ENCODE data around the gene BECN2. TPM values are rescaled to one million over a fixed set of nuclear protein-coding genes. Genes with fewer than 3 reads are reported as not detected.

The BECN2 gene
- total RNA-seq, 1 experiment from 2014 or later = not detected

GRCh38 chr1:242000434-242000833 lies 42.9 kb downstream of the BECN2 start:
- peaks cover 5% of the 10 kb centered on the region for H3K23me2 ChIP-seq (ENCODE audit: insufficient read length, low read depth, low read length, poor library complexity, severe bottlenecking)
- no peaks in the 10 kb centered on the region for H3K79me2 ChIP-seq (ENCODE audit: insufficient read depth, low read length)
- no peak overlapping the region for H2BK20ac ChIP-seq (ENCODE audit: low read depth, low read length, poor library complexity, severe bottlenecking)
- no peak overlapping the region for H2BK5ac ChIP-seq (ENCODE audit: insufficient read length, low read length)
- Mint-ChIP-seq H3K36me3 (ENCODE audit: insufficient read depth in 1 of 3, low read depth in 3 of 3) (no peaks in the 10 kb centered on the region; a peak in 1 of 7 replicates), H3K27me3 (ENCODE audit: low read depth) (peaks cover 4% of the 10 kb centered on the region; the same call in 1 of the 2 replicates), H3K9me3 (no peaks in the 10 kb centered on the region), H3K4me3 (no peak overlapping the region), H3K4me1 (peaks cover 15 to 29% of the 10 kb centered on the region in 2 experiments), H3K27ac (no peak overlapping the region)
- no peak overlapping the region for H4K91ac ChIP-seq (ENCODE audit: insufficient read length, low read depth, low read length)
- no peak overlapping the region for H3K56ac ChIP-seq (ENCODE audit: insufficient read length, low read depth, low read length)
- no peaks in the 10 kb centered on the region for H3K9me3 ChIP-seq (ENCODE audit: control insufficient read depth, low read depth, low read length)
- no peak overlapping the region for H2BK120ac ChIP-seq (ENCODE audit: low read depth, low read length, poor library complexity, severe bottlenecking)
- H3K18ac ChIP-seq (ENCODE audit: insufficient read length, low read depth, low read length) = no peak overlapping the region
- H3K4ac ChIP-seq (ENCODE audit: low read depth, low read length) = no peak overlapping the region
- H3K4me2 ChIP-seq (ENCODE audit: insufficient read depth, insufficient read length, low read length) = no peak overlapping the region
- no peak overlapping the region for H3K23ac ChIP-seq (ENCODE audit: insufficient read length, low read depth, low read length)
- no peaks in the 10 kb centered on the region for H3K79me1 ChIP-seq (ENCODE audit: insufficient read depth, low read depth, low read length, poor library complexity, severe bottlenecking)
- H4K20me1 ChIP-seq (ENCODE audit: control insufficient read depth, insufficient read depth, insufficient read length) = no peaks in the 10 kb centered on the region
- H3K27ac ChIP-seq (ENCODE audit: insufficient read length, low read depth, low read length) = no peak overlapping the region
- H3K4me1 ChIP-seq (ENCODE audit: insufficient read depth, low read length) = peaks cover 4% of the 10 kb centered on the region; the same call in 1 of the 2 replicates
- no peak overlapping the region for H4K8ac ChIP-seq (replicated peaks; ENCODE audit: insufficient read length, low read depth, low read length)
- DNase-seq = no peak
- H4K5ac ChIP-seq (ENCODE audit: insufficient read length, low read depth, low read length) = no peak overlapping the region
- no CpG with 5 or more reads among the region's 7 CpGs for WGBS (ENCODE audit: extremely low coverage, insufficient read length, low lambda C conversion rate)
- H2AK5ac ChIP-seq (ENCODE audit: insufficient read length, low read length) = no peak overlapping the region
- H2BK15ac ChIP-seq (ENCODE audit: low read depth, low read length) = no peak overlapping the region
- no peak overlapping the region for H3K14ac ChIP-seq (ENCODE audit: insufficient read depth, low read length)
- H3K27me3 ChIP-seq (ENCODE audit: insufficient read depth, low read length) = no peaks in the 10 kb centered on the region
- H3K9ac ChIP-seq (ENCODE audit: extremely low read depth, insufficient read length, low read length) = no peak overlapping the region
- TF ChIP-seq, protein P1, sequence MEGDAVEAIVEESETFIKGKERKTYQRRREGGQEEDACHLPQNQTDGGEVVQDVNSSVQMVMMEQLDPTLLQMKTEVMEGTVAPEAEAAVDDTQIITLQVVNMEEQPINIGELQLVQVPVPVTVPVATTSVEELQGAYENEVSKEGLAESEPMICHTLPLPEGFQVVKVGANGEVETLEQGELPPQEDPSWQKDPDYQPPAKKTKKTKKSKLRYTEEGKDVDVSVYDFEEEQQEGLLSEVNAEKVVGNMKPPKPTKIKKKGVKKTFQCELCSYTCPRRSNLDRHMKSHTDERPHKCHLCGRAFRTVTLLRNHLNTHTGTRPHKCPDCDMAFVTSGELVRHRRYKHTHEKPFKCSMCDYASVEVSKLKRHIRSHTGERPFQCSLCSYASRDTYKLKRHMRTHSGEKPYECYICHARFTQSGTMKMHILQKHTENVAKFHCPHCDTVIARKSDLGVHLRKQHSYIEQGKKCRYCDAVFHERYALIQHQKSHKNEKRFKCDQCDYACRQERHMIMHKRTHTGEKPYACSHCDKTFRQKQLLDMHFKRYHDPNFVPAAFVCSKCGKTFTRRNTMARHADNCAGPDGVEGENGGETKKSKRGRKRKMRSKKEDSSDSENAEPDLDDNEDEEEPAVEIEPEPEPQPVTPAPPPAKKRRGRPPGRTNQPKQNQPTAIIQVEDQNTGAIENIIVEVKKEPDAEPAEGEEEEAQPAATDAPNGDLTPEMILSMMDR (conservative IDR thresholded peaks at IDR 0.05) = no peak
- no peak overlapping the region for H3T11ph ChIP-seq (ENCODE audit: low read length)
- H2BK12ac ChIP-seq (ENCODE audit: insufficient read length, low read depth, low read length) = no peak overlapping the region
- H2AFZ ChIP-seq (ENCODE audit: low read length) = no peak overlapping the region

Data from H9 (cell line).